Endothelial cell of umbilical vein (primary cell): ENCODE measurements around the gene IP6K3. TPM values are rescaled to one million over a fixed set of nuclear protein-coding genes. Genes with fewer than 3 reads are reported as not detected.

Source experiments
- BruUV-seq: library from RNA; stranded (reverse); fragments of 400-500 nt; replicated peaks from 2 replicates; lab custom pipeline; 2021; lab: Mats Ljungman, UMichigan
- CTCF ChIA-PET: fragments of 300-600, 350-600 bp; sonication (Branson Sonifier 250); formaldehyde crosslinking; loops from one replicate; lab custom pipeline; 2021; ENCODE audit warnings: antibody characterized with exemption, inconsistent platforms; lab: Charles Lee
- POLR2A ChIA-PET: fragments of 300-600, 350-600 bp; sonication (Branson Sonifier 250); formaldehyde crosslinking; loops from one replicate; lab custom pipeline; 2021; ENCODE audit warnings: antibody characterized with exemption, inconsistent platforms; lab: Charles Lee
- DNase-seq: peaks from one replicate; pipeline ENCODE4 v3.0.0-alpha.2; 2011; ENCODE audit warnings: low read depth, low spot score
- FAIRE-seq: peaks from 2 replicates; lab custom pipeline; 2011; peaks lifted over from hg19 to GRCh38; lab: Jason Lieb, UNC
- H2AFZ ChIP-seq: 2 replicates; pipeline ENCODE4 v1.6.0; 2012; ENCODE audit warnings: low read depth, low read length, control low read depth, inconsistent platforms
- H3K27ac ChIP-seq: 2 replicates; pipeline ENCODE4 v1.5.1; 2011; ENCODE audit warnings: low read depth, mild to moderate bottlenecking, control low read depth, low read length, moderate library complexity; ENCODE audit not compliant: insufficient read depth
- H3K27me3 ChIP-seq, 2 experiments: 2 replicates each; pipeline versions ENCODE4 v1.6.0 to v1.6.1; 2011; ENCODE audit warnings: low read length in 2 of 2, mixed read lengths in 1 of 2; ENCODE audit not compliant: control insufficient read depth in 2 of 2, insufficient read depth in 2 of 2
- H3K36me3 ChIP-seq, 2 experiments: 2 replicates in 1 of 2; 3 replicates in 1 of 2; pipeline ENCODE4 v1.5.1; 2011; ENCODE audit warnings: low read length in 2 of 2, mild to moderate bottlenecking in 1 of 2, moderate library complexity in 1 of 2; ENCODE audit not compliant: control insufficient read depth in 2 of 2, insufficient read depth in 2 of 2; ENCODE audit errors: extremely low read depth in 1 of 2
- H3K4me1 ChIP-seq: 3 replicates; pipeline ENCODE4 v1.5.1; 2011; ENCODE audit warnings: mild to moderate bottlenecking, low read length; ENCODE audit not compliant: control insufficient read depth, insufficient read depth; ENCODE audit errors: extremely low read depth
- H3K4me2 ChIP-seq: 2 replicates; pipeline ENCODE4 v1.6.1; 2011; ENCODE audit warnings: low read length, control low read depth, mixed read lengths; ENCODE audit not compliant: insufficient read depth
- H3K4me3 ChIP-seq, 3 experiments: fragments of 200-600 bp in 1 of 3; sonication (generic), shearing (Covaris generic) in 1 of 3; replicated peaks in 1 of 3; 2 replicates each; pipeline ENCODE4 v1.5.1; 2011 to 2016; ENCODE audit warnings: control low read depth in 3 of 3, low read length in 3 of 3, mild to moderate bottlenecking in 2 of 3, inconsistent platforms in 1 of 3, low read depth in 1 of 3, moderate library complexity in 1 of 3; ENCODE audit not compliant: insufficient read depth in 1 of 3
- H3K79me2 ChIP-seq: 2 replicates; pipeline ENCODE4 v1.6.0; 2012; ENCODE audit warnings: low read length, inconsistent platforms; ENCODE audit not compliant: control insufficient read depth, insufficient read depth
- H3K9ac ChIP-seq: replicated peaks from 2 replicates; pipeline ENCODE3; 2011; ENCODE audit warnings: low read length, control low read depth; ENCODE audit not compliant: insufficient read depth; ENCODE audit errors: extremely low read depth
- H3K9me1 ChIP-seq: replicated peaks from 3 replicates; pipeline ENCODE4 v1.6.0; 2011; ENCODE audit warnings: mild to moderate bottlenecking, low read length; ENCODE audit not compliant: control insufficient read depth, insufficient read depth; ENCODE audit errors: extremely low read depth
- H3K9me3 ChIP-seq: replicated peaks from 2 replicates; pipeline ENCODE4 v1.5.1; 2012; ENCODE audit warnings: low read length, inconsistent platforms; ENCODE audit not compliant: control insufficient read depth, insufficient read depth
- H4K20me1 ChIP-seq: replicated peaks from 2 replicates; pipeline ENCODE3; 2011; ENCODE audit warnings: mild to moderate bottlenecking, low read length; ENCODE audit not compliant: control insufficient read depth, insufficient read depth; ENCODE audit errors: extremely low read depth
- CTCF ChIP-seq, 2 donors: IDR thresholded peaks; 1 replicate in 1 of 2; 2 replicates in 1 of 2; pipeline ENCODE4 v1.5.1; 2011; ENCODE audit warnings: low read length in 2 of 2, mild to moderate bottlenecking in 2 of 2, moderate library complexity in 2 of 2, control low read depth in 1 of 2, inconsistent platforms in 1 of 2, low read depth in 1 of 2; ENCODE audit not compliant: insufficient read depth in 1 of 2; ENCODE audit errors: extremely low read depth in 1 of 2
- EZH2 ChIP-seq: IDR thresholded peaks from 2 replicates; pipeline ENCODE4 v1.6.1; 2012; ENCODE audit warnings: borderline replicate concordance, low read depth, mild to moderate bottlenecking, moderate library complexity, low read length, inconsistent platforms; ENCODE audit not compliant: severe bottlenecking
- FOS ChIP-seq: IDR thresholded peaks from 2 replicates; pipeline ENCODE4 v1.6.1; 2011; ENCODE audit warnings: mild to moderate bottlenecking, low read length, moderate library complexity, borderline replicate concordance; ENCODE audit not compliant: insufficient read depth
- GATA2 ChIP-seq: IDR thresholded peaks from 2 replicates; pipeline ENCODE4 v1.7.0; 2011; ENCODE audit warnings: low read depth, mild to moderate bottlenecking, moderate library complexity, mixed read lengths, low read length; ENCODE audit not compliant: insufficient read length, insufficient read depth
- JUN ChIP-seq: IDR thresholded peaks from 2 replicates; pipeline ENCODE4 v1.6.1; 2011; ENCODE audit warnings: borderline replicate concordance, low read depth; ENCODE audit not compliant: insufficient read length, insufficient read depth
- MYC ChIP-seq: IDR thresholded peaks from one replicate; pipeline ENCODE4 v1.6.1; 2011; ENCODE audit warnings: mild to moderate bottlenecking, low read depth, low read length
- POLR2A ChIP-seq: IDR thresholded peaks from 2 replicates; pipeline ENCODE4 v1.6.1; 2012; ENCODE audit warnings: low read depth, mild to moderate bottlenecking, control low read depth, low read length
- POLR2AphosphoS5 ChIP-seq: IDR thresholded peaks from 2 replicates; pipeline ENCODE4 v1.6.1; 2012; ENCODE audit warnings: low read depth, mild to moderate bottlenecking, control low read depth, low read length, moderate library complexity; ENCODE audit not compliant: insufficient read depth
- dilution Hi-C: fragments of 300-500 bp; cut with MboI; formaldehyde crosslinking; loops from one replicate; pipeline ENCODE4 v1.15.0; 2019; ENCODE audit warnings: low sequenced_read_pairs; ENCODE audit not compliant: extremely low pct_ligation_motif_present
- intact Hi-C: fragments of 100-400 bp; cut with micrococcal nuclease; formaldehyde crosslinking; loops from one replicate; pipeline ENCODE4 v1.10.0; 2022
- polyA plus RNA-seq, 4 experiments: library from polyadenylated mRNA; depleted of rRNA in 3 of 4; stranded (reverse) in 3 of 4; unstranded in 1 of 4; fragments of >200 nt; gene quantifications; 2 replicates each; pipeline versions ENCODE4 v1.2.1 to v1.2.3, GENCODE V29; 2011 to 2012; ENCODE audit warnings: missing spikeins in 1 of 4
- total RNA-seq: library from RNA; stranded (reverse); gene quantifications from 2 replicates; pipeline ENCODE4 v1.2.3, GENCODE V29; 2021
- TF ChIP-seq, protein P1 (sequence below): IDR thresholded peaks from 2 replicates; pipeline ENCODE4 v1.6.1; 2011; ENCODE audit not compliant: insufficient read depth, insufficient read length

IP6K3 gene
- total and polyA plus RNA-seq, 2 donors (not counting 3 experiments of a cell fraction or from before 2014, with no cell fraction given) = not detected

- Histone ChIP-seq H2AFZ (no peak overlapping the region), H3K36me3 (no peaks in the 10 kb centered on the region), H3K4me3 (no peak overlapping the region), H3K27ac (no peak overlapping the region), H3K4me2 (no peak overlapping the region), H3K27me3 (peaks cover 0 to 3% of the 10 kb centered on the region in 2 experiments), H4K20me1 (no peaks in the 10 kb centered on the region), H3K4me1 (no peaks in the 10 kb centered on the region), H3K9ac (no peak overlapping the region), H3K9me1 (no peaks in the 10 kb centered on the region), H3K79me2 (no peaks in the 10 kb centered on the region), H3K9me3 (no peaks in the 10 kb centered on the region)
- FAIRE-seq (no peak), DNase-seq (no peak)
- BruUV-seq = no TSS peak
- POLR2A ChIA-PET = no interaction called here
- dilution Hi-C loops = no loop called here
- CTCF ChIA-PET = interaction anchor here (1.4 kb wide), 1 partner anchor 21 kb away, joined by 3 read pairs; the partner anchor contains the start of gene UQCC2
- TF ChIP-seq POLR2A (no peak), FOS (no peak), JUN (no peak), CTCF (IDR thresholded peaks at IDR 0.05; ENCODE audit: extremely low read depth in 1 of 2, insufficient read depth in 1 of 2, low read depth in 1 of 2, low read length in 2 of 2) (no peak), POLR2AphosphoS5 (no peak), MYC (no peak), EZH2 (no peak), GATA2 (no peak)
- TF ChIP-seq, protein P1, sequence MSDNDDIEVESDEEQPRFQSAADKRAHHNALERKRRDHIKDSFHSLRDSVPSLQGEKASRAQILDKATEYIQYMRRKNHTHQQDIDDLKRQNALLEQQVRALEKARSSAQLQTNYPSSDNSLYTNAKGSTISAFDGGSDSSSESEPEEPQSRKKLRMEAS = no peak
- intact Hi-C loops = no loop called here
Measured at GRCh38 chr6:33732385-33732784, 14.3 kb downstream of the IP6K3 start.
